HG03280 (cell line): ENCODE measurements around the gene TNFRSF25.

Source experiments
- ATAC-seq: cut with Tn5 transposase; IDR thresholded peaks from one replicate; pipeline ENCODE4 v1.9.1; 2021; ENCODE audit warnings: mild to moderate bottlenecking, moderate library complexity; ENCODE audit not compliant: unreplicated experiment

TNFRSF25 gene

DNA sequence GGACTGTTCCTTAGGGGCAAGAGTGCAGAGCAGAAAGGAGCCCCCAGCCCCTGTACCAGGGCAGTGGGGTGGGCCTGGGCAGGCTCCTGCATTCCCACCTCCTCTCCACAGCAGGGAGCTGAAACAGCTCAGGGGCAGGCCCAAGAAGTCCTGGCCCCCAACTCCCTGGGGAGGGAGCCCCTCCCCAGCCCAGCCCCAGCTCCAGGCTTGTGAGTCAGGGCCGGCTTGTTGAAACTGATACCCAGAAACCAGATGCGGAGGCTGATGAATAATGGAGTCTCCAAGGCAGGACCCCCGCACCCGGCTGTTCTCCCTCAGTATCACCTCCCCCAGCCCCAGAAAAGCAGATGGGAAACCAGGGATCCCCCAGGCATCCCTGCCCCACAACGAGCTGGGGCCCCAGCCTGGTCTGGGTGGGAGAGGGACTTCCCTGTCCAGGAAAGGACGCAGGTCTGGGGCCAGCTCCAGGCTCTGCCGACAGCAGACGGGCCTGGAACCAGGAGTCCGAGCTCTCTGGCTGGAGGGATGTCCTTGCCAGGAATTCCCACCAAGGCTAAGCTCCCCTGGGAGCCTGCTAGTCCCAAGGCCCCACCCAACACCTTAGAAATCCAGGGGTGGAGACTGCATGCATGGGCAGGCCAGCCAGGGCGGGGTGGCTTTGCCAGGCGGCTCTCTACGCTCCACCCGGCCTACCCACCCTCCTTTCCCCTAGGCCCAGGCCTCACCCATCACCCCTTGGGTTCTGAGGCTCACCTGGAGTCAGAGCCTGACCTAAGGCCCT is 22.8 kb upstream of the TNFRSF25 start:
- ATAC-seq: no peak

DNA sequence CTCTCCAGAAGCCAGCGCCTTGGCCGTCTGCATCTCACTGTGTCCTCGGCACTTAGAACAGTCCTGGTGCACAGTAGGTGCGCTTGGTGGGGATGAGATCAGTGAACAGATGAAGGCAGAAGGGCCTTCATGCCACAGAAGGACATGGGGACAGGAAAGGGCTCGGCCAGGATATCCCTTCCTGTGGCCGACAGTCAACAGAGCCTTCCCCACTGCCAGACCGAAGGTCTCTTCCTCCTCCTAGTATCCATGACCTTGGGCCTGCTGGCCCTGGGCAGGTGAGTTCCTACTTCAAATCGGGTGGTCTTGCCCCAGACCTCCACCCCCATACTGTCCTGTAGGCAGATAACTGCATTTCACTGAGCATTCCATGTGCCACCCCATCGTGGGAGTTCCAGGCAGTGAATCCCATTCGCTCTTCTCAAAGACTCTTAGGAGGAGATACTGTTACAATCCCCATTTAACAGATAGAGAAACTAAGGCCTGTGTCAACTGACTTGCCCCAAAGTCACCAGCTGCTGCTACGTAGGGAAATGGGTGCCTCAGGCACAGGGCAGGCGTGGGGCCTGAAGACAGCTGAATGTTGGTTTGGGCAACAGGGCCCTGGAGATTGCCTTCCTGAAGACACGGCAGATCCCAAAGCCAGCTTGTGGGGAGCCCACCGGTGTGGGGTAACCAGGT is 22.0 kb upstream of the TNFRSF25 start:
- ATAC-seq: no peak

DNA sequence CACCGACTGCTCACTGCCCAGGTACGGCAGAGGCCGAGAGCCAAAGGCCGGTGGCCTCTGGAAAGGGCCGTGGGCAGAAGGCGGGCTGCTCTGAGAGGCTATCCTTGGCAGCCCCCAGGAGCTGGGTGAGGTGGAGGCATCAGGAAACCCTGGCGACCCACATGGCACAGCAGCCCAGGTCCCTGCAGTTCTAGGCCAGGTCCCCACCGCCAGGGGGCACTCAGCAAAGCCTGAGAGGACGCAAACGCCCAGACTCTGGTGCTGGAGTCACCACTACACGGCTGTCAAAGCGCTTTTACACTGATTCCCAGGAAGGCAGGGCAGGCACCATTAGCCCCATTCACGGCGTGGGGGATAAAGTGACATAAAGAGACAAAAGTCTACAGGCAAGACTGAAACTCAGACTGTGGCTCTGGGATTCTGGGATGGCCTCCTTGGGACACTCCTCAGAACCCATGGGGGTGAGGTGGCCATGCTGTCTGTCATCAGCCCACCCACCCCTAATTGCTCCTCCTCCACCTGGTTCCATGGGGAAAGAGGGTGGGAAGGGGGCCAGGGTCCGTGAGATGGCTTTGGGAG is 20.5 kb upstream of the TNFRSF25 start:
- no peak for ATAC-seq

DNA sequence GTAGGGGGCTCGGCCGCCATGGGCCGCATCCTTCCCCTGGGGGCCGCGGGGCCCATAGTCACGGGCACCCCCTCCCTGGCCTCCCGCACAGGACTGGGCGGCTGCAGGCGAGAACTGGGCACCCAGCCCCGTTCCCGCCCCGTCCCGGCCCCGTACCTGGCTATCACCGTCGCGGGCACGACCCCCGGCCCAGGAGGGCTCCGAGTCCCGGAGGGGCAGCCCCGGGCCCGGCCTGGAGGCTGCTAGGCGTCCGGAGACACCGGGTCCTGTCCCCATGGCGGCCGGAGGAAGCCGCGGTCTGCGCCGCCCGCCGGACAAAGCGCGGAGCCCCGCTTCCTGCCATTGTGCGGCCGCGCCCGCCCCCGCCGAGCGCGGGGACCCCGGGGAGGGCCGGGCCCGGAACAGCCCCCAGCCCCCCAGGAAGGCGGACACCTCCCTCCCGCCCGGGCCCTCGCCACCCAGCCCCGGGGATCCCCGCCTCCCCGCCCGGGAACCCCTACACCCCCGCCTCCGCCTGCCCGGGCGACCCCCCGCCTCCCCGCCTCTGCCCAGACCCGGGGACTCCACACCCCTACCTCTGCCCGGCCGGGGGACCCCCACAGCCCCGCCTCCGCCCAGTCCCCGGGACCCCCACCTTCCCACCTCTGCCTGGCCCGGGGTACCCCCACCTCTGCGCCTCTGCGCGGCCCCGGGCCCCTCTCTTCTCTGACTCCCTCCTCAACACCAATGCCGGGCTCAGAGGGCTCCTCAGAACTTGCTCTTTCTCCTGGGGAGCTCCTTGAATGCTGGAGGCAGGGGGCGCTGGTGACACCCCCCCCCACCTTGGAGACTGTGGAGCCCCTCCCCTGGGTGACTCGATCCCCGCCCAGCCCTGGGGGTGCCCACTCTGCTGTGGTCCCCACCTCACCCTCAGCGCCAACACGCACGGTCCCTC is 19.5 kb upstream of the TNFRSF25 start:
- no peak for ATAC-seq

DNA sequence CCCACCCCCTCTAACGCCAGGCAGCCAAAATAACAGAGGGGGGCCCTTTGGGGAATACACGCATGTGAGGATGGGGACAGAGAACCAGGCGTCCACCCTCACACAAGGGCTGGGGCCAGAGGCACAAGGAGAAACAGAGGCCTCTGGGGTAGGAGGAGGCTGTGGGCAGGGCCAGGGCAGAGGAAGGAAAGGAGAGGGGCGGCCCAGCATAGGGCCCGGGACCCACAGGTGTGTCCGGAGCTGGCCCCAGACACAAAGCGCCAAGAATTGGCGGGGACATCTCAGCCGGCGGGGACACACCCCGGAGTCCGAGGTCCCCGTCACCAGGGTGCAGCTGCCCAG is 18.8 kb upstream of the TNFRSF25 start:
- no peak for ATAC-seq

DNA sequence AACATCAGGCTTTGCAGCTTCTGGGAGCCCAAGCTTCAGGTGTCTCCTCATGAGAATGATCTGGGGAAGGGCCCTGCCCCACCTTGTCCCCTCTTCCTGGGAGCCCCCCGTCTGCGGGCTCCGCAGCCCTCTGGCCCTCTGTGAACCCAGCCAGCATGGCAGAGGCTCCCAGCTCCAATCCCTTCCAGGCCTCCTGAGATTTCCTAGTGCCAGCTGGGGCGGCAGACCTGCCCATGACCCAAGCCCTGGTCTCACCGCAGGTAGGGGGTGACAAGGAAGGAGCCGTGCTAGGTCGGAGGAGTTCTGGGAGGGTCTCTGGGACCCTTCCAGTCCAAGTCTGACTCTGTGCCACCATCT is 17.8 kb upstream of the TNFRSF25 start:
- ATAC-seq: no peak

DNA sequence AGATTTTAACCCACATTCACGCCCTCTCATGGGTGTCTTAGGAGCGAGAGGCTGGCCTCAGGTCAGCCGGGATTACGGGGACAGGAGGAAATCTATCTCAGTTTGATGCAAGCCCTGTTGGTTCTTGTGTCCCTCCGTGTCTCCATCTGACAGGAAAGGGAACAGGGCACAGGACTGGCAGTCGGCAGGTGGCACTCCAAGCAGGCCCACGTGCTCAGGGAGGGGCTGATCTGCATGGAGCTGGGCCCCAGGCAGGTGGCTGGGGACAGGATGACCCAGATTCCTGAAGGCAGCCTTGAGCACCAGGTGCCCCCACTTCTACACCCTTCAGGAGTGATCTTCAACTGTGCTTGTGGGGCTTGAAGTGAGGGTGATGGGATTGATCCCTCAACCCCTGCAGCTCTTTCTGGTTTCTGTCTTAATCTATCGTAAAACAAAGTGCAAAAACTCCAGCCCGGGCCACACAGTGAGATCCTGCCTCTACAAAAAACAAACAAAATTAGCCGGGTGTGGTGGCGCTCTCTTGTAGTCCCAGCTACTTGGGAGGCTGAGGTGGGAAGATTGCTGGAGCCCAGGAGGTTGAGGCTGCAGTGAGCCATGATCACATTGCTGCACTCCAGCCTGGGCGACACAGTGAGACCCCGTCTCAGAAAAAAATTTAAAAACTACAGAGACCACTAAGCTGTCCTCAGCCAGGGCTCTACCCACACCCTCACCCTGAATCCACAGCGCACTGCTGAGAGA is 17.2 kb upstream of the TNFRSF25 start:
- ATAC-seq: no peak

DNA sequence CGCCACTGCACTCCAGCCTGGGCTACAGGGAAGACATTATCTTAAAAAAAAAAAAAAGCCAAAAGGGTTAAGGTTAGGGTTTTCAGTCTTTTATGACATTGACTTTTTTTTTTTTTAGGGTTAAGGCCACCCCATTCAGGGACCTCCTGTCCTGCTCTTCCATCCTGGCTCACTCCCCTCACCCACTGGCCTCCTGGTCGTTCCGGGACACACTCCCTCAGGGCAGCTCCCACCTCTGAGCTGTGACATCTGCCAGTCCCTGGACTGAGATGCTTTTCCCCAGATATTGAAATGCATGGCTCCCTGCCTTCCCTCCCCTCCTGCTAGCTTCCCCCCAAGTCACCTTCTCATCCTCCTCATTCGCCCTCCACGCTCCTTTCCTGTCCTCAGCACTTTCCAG is 15.8 kb upstream of the TNFRSF25 start:
- no peak for ATAC-seq

DNA sequence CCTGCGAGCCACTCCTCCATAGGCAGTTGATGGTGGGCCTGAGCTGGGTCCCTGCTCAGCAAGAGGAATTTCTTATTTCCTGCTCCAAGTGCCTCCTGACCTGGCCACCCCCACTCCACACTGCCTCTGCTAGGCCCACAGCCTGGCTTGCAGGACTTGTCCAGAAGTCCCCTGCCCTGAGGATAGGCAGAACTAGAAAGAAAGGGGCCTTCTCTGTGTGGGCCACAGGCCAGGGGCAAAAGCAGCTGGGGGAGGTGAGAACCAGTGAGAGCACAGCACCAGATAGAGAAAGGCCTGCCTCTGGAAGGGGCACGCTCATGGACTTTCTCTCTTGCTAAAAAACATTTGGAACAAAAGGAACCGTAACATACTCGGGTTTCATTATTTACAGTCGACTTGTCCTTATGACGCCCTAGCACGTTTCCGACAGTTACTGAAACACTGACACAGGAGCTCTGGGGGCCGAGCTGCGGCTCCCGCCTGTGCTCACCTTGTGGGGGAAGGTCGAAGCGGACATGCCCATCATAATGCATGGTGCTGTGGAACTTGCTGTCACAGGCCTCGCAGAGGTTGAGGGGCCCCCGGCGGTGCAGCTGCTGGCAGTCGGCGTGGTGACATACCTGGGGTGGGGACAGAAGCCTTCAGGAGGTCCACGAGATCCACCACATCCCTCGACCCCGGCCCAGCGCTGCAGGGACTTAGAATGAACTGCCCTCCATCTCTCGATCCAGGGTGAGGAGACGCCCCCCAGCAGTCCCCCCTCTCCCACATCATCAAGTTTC is 11.3 kb upstream of the TNFRSF25 start:
- ATAC-seq: no peak

DNA sequence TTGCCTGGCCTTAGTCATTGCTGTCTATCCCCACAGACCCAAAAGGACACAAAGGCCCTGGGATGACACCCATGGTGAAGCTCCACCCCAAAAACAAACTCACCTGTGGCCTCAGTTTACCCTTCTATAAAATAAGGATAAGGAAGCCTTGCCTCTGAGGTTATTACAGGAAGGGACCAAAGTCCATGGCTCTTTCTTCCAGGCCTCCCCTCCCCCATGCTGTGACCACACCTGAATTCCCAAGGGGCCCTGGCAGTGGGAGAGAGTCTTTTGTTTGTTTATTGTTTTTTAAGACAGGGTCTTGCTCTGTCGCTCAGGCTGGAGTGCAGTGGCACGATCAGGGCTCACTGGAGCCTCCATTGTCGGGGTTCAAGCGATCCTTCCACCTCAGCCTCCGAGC is 10.5 kb upstream of the TNFRSF25 start:
- ATAC-seq: no peak

DNA sequence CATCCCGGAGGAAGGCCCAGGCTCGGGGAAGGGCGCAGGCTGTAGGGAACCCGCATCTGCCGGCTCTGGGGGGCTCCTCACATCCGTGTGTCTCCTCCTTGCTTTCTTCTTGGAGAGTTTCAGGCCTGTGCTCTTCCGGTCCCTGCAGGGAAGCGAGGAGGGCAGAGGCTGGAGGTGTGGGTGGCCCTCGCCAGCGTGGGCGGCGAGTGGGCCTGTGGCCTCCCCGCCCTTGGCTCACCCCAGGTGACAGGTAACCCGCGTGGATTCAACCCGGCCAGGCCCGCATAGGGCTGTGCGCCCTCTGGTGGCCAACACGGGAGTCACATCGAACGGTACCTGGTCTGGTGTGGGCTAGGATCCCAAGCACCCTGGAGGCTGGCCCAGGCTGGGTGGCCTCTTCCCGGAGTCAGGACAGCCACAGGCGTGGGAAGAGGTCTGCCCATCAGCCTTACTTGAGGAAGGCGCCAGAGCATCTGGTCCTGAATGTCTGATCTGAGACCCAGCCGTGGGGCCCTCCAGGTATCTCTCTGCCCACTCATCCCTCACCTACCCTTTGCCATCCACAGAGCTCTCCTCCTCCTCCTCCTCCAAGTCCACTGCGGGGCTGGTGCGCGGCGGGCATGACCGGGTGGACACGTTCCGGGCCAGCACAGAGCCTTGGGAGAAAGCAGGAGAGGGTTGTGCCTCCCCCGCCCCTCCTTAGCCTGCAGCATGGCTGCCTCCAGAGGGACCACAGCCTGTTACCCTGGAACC is 9.6 kb upstream of the TNFRSF25 start:
- peak; percentile 80 for ATAC-seq

DNA sequence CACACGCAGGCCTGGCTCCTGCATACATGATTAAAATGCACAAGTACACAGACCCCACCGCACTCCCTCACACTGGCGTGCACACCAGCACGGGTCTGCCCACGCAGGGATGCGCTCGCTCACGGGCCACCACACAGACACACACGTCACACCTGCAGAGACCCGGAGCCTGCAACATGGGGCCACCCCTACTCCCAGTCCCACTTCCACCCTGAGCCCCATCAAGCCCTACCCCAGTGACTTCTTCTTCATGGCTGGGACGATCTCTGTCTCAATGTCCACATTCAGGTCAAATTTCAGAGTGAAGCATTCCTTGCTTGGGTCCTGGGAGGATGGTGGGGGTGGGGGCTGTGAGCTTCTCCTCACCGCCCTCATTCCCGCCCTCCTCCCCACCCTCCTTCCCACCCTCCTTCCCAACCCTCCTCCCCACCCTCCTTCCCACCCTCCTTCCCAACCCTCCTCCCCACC is 8.9 kb upstream of the TNFRSF25 start:
- ATAC-seq: no peak

DNA sequence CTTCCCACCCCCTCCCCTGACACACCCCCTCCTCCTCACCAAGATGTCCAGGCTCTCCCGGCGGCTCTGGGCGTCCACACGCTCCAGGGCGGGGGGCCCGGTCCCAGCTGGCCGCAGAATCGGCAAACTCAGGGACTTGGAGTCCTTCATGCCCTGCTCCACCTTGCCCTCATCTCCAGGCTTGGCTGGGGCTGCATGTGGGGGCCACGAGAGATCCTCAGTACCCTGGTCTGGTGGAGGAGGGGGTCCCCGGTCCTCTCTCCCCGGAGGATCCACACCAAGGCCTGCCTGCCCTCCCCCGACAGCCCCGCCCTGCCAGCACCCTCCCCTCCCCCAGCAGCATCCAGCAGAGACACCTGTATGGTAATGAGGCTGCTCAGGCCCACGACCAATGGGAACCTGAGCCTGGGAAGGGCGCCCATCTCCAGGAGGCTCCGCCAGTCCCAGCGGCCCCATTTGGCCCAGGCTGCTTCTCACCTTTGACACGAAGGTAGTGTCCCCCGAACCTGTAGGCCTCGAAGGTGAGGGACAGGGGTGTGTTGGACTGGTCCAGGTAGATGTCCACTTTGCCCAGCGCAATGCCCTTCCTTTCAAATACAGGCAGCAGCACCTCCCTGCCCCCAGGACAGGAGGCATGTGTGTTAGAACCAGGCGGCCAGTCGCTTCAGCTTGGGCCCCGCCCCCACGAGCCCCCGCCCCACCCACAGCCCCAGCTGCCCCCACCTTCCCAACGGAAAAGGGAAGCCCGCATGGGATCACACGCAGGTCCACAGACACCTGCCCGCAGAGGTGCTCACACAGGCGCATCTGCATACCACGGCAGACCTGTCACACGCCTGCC is 8.2 kb upstream of the TNFRSF25 start:
- no peak for ATAC-seq

DNA sequence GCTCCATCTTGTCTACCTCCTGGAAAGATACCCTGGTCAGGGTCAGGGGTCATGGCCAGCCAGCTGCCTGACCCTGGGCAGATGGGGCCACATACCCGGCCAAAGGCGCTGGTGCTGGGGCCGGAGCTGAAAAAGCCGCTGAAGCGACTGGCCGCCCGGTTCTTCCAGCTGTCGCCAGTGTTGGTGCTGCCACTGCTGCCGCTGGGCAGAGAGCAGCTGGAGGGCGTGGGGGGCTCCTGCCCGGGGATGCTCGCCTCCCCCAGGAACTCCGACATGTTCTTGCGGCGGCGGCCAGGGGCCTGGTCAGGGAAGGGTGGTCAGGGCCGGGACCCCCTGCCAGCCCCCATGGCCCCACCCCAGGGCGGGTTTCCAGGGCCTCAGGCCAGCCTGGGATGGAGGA is 7.2 kb upstream of the TNFRSF25 start:
- no peak for ATAC-seq

DNA sequence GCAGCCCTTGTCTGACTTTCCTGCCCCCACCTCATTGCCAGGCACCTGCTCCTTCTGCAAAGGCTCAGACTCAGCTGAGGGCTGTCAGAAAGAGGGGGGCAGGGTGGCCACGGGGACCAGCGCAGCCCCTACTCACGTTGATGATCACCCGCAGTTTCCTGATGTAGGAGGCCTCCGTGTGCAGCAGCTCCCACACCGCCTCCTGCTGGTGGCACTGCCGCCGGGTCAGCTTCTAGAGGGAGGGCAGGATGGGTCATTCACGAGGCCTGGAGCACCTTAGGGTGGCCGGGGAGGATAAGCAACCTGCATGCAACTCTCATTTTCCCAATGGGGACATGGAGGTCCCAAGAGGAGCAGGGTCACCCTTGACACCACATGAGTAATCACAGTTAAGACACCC is 6.4 kb upstream of the TNFRSF25 start:
- no peak for ATAC-seq

DNA sequence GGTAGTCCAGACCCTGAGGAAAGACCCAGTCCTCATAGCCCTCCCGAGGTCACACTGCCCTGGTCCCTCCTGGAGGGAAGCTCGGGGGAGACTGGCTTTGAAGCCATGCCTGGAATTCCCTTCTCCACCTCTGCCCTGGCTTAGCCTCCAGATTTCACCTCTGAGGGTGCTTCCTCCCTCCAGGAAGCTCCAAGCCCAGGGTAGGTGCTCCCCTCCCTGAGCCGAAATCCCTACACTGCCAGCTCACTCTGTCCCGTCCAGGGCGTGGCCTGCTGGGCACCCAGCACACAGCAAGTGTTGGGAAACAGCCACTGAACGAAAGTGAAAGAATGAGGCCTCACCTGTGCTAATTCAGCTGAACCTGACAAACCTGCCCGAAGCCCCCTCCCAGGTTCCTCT is 6.0 kb upstream of the TNFRSF25 start:
- ATAC-seq: no peak

DNA sequence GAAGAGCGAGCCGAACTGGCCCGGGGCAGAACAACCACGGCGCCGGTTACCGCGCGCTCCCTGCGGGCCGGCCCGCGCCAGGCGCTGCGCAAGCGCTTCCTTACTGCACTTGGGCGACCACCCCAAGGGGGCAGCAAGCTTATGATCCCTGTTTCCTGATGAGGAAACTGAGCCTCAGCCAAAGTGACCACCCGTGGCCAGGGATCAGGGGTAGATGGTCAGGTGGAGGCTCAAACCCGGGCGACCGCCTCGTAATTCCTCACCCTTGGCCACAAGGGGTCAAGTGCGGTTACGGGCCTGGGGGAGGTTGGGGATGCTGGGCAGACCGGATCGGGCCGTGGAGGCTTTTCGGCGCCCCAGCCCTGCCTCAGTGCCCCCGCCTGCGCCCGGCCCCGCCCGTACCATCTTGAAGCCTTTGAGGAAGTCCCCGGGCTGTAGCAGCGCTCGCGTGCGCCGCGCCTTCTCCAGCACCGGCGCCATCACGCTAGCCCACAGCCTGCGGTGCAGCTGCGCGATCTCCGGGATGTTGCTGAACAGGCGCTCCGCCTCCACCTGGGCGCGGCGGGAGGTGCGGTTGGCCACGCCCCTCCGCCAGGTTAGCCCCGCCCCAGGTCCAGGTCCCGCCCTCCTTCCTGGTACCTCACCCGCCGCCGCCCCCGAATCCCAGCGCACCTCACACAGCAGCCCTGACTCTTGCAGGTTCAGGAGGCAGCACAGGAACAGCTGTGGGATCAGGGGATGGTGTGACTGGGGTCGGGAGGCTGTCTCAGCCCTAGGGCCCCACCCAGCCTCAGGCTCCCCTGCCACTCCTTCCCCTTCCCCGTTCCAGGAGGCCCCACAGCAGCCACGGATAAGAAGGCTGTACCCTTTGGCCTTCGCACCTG is 5.4 kb upstream of the TNFRSF25 start:
- no peak for ATAC-seq
